Tibial artery (tissue), 4 donors: ENCODE measurements around the gene TRIP6.
"Not testable (repeated sequence)": the region's sequence is repeated elsewhere in the genome, so short reads cannot be mapped to it uniquely, and the experiment has no call there.

Experiments used
- DNase-seq, 2 donors: peaks; one replicate each; pipeline ENCODE4 v3.0.0-alpha.2; 2019
- H3K27ac ChIP-seq, 2 donors: fragments of 200-600 bp; sonication (generic) in 1 of 2; 1 replicate in 1 of 2; 2 replicates in 1 of 2; pipeline ENCODE4 v1.5.1; 2018 to 2019; ENCODE audit warnings: mild to moderate bottlenecking in 1 of 2
- H3K27me3 ChIP-seq, 2 donors: fragments of 200-600 bp; sonication (generic) in 1 of 2; one replicate each; pipeline versions ENCODE4 v1.5.1 to v1.6.0; 2016 to 2019
- H3K36me3 ChIP-seq, 3 donors: fragments of 200-600 bp; sonication (generic) in 2 of 3; one replicate each; pipeline ENCODE4 v1.5.1; 2016 to 2019; ENCODE audit warnings: mild to moderate bottlenecking in 2 of 3
- H3K4me1 ChIP-seq, 4 donors: fragments of 200-600 bp; sonication (generic) in 2 of 4; 1 replicate in 3 of 4; 2 replicates in 1 of 4; pipeline ENCODE4 v1.5.1; 2016 to 2019
- H3K4me3 ChIP-seq, 2 donors: fragments of 200-600 bp; sonication (generic) in 1 of 2; 1 replicate in 1 of 2; 2 replicates in 1 of 2; pipeline ENCODE4 v1.5.1; 2018 to 2019; ENCODE audit warnings: mild to moderate bottlenecking in 2 of 2
- H3K9me3 ChIP-seq, 3 donors: fragments of 200-600 bp; sonication (generic) in 1 of 3; one replicate each; pipeline ENCODE4 v1.5.1; 2016 to 2019
- intact Hi-C: fragments of 100-400 bp; cut with DNase I; formaldehyde crosslinking; loops from one replicate; pipeline ENCODE4 v1.15.0; 2023; ENCODE audit warnings: low total_unique reads
- TF ChIP-seq, protein P1 (sequence below), 2 experiments: fragments of 200-600 bp in 1 of 2; fragments of 450-650 bp in 1 of 2; IDR thresholded peaks; one replicate each; pipeline ENCODE4 v1.5.1; 2017 to 2019; ENCODE audit warnings: antibody characterized with exemption in 2 of 2, mild to moderate bottlenecking in 1 of 2, moderate library complexity in 1 of 2

The TRIP6 gene

DNA sequence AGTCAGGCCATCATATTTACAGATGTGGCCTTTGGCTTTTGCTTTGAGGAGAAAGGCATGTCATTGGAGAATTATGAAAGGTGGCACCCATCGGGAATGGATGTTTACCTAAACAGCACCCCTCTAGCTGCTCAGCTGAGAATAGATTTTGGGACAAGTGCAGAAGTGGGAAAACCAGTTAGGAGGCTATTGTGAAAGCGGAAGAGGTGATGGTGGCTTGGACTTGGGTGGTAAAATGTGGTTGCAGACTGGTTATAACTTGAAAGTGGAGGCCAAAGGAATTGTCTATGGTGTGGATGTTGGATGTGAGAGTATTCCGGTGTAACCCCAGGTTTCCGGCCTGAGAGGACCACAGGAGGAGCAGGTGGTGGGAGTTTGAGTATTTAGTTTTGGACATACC, 19.8 kb upstream of the TRIP6 start:
- no peaks in the 10 kb centered on the region for H3K9me3 ChIP-seq
- H3K4me1 ChIP-seq = peaks cover 0 to 7% (median 7%) of the 10 kb centered on the region in 4 donors
- intact Hi-C loops = no loop called here
- no peak for DNase-seq
- H3K27ac ChIP-seq = no peak overlapping the region
- H3K27me3 ChIP-seq = no peaks in the 10 kb centered on the region
- TF ChIP-seq, protein P1, sequence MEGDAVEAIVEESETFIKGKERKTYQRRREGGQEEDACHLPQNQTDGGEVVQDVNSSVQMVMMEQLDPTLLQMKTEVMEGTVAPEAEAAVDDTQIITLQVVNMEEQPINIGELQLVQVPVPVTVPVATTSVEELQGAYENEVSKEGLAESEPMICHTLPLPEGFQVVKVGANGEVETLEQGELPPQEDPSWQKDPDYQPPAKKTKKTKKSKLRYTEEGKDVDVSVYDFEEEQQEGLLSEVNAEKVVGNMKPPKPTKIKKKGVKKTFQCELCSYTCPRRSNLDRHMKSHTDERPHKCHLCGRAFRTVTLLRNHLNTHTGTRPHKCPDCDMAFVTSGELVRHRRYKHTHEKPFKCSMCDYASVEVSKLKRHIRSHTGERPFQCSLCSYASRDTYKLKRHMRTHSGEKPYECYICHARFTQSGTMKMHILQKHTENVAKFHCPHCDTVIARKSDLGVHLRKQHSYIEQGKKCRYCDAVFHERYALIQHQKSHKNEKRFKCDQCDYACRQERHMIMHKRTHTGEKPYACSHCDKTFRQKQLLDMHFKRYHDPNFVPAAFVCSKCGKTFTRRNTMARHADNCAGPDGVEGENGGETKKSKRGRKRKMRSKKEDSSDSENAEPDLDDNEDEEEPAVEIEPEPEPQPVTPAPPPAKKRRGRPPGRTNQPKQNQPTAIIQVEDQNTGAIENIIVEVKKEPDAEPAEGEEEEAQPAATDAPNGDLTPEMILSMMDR (IDR thresholded peaks at IDR 0.05) = no peak
- no peaks in the 10 kb centered on the region for H3K36me3 ChIP-seq
- H3K4me3 ChIP-seq = no peak overlapping the region

GRCh38 chr7:100852048-100852872, 14.9 kb upstream of the TRIP6 start, which contains the start of gene SLC12A9:
TSS of gene SLC12A9 (plus strand) at chr7:100852713. CDS start at chr7:100854198, 1,485 bp downstream.
- TF ChIP-seq, protein P1 (IDR thresholded peaks at IDR 0.05) = peak; percentile 88 to 92
- Histone ChIP-seq H3K4me1 (peaks cover 0 to 16% (median 11%) of the 10 kb centered on the region in 4 donors), H3K4me3 (peak within 1 kb of the TSS; percentile 65 to 96), H3K36me3 (peaks cover 0 to 14% (median 0%) of the 10 kb centered on the region in 3 donors), H3K9me3 (no peaks in the 10 kb centered on the region), H3K27me3 (no peaks in the 10 kb centered on the region), H3K27ac (peak within 1 kb of the TSS; percentile 76 to 81)
- intact Hi-C loops = loop anchor here (5.0 kb wide), 1 partner anchor 145 kb away; the partner anchor contains the start of gene POP7
- DNase-seq = peak; percentile 92 to 95

GRCh38 chr7:100854146-100854895, 12.9 kb upstream of the TRIP6 start:
- Histone ChIP-seq H3K9me3 (no peaks in the 10 kb centered on the region), H3K27ac (no peak overlapping the region), H3K36me3 (peaks cover 0 to 29% (median 0%) of the 10 kb centered on the region in 3 donors), H3K27me3 (no peaks in the 10 kb centered on the region), H3K4me3 (no peak overlapping the region), H3K4me1 (peaks cover 0 to 16% (median 11%) of the 10 kb centered on the region in 4 donors)
- DNase-seq = no peak
- intact Hi-C loops = loop anchor here (5.0 kb wide), 1 partner anchor 147 kb away; the partner anchor contains the start of gene POP7
- TF ChIP-seq, protein P1 (IDR thresholded peaks at IDR 0.05) = no peak

- Histone ChIP-seq H3K36me3 (peaks cover under 1 to 34% (median 2%) of the 10 kb centered on the region in 3 donors), H3K4me1 (peaks cover 0 to 16% (median 11%) of the 10 kb centered on the region in 4 donors)
- not testable (repeated sequence) for H3K27me3 ChIP-seq, DNase-seq, H3K27ac ChIP-seq, H3K9me3 ChIP-seq, H3K4me3 ChIP-seq
- intact Hi-C loops = loop anchor here (5.0 kb wide), 1 partner anchor 148 kb away; the partner anchor contains the start of gene POP7
Measured at GRCh38 chr7:100854899-100855298, 12.3 kb upstream of the TRIP6 start.

DNA sequence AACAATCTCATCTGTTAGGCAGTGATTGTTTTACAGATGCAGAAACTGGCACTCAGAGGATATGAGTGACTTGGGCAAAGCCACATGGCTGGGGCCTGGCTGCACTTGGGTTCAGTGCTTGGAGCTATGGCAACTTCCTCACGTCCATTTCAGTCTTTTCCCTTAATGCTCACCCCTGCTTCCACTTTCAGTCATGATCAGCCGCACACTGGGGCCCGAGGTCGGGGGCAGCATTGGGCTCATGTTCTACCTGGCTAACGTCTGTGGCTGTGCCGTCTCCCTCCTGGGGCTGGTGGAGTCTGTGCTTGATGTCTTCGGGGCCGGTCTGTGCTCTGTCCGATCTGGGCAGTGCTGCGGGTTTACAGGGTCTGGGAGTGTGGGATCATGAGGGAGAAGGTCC, 11.7 kb upstream of the TRIP6 start:
- TF ChIP-seq, protein P1 (IDR thresholded peaks at IDR 0.05) = no peak
- Histone ChIP-seq H3K4me3 (no peak overlapping the region), H3K9me3 (no peaks in the 10 kb centered on the region), H3K36me3 (peaks cover 6 to 40% (median 8%) of the 10 kb centered on the region in 3 donors), H3K27ac (no peak overlapping the region), H3K4me1 (peaks cover 0 to 16% (median 11%) of the 10 kb centered on the region in 4 donors), H3K27me3 (no peaks in the 10 kb centered on the region)
- no peak for DNase-seq
- intact Hi-C loops = no loop called here
